NOMO-1 treated with dmso at 0.1 percent for 144 hours (cell line): ENCODE measurements around the gene NUDT19.
"Not testable (repeated sequence)": the region's sequence is repeated elsewhere in the genome, so short reads cannot be mapped to it uniquely, and the experiment has no call there.

Source experiments
- DNase-seq: peaks from one replicate; lab custom pipeline; 2025; ENCODE audit not compliant: unreplicated experiment; lab: John Stamatoyannopoulos, UW

Gene NUDT19

DNA sequence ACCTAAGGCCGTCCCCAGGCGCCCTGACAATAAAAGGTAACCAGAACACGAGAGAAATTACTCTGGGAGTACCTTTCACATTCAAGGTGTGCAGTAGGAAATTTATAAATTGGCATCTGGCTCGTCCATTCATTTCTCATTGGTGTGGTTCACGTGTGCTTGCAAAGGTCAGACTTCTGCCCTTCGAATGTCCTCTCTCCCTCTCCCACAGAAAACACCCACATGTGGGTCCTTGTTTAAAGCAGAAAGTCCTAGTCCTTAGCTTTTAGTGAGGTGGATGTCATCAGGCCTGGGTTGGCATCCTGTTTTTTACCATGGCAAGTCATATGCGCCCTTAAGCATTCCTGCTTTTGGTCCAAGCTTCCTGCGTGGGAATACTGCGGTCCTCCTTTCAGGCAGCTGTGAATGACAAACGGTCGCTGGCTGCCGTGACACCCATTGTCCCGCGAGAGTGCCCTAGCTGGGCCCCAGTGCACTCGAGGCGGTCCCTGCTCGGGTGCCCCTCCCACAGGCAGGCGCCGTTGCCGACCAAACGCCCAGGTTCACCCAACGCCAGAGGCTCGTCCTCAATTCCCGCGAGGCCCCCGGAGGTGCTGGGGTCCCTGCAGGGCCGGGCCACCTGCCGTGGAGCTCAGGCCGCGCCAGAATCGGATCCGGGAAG, at the start of gene NUDT19:
NUDT19 (plus strand) TSS at position 531 of the 661 bp plus-strand sequence. CDS start 140 bp downstream, outside the sequence.
- DNase-seq = peak; percentile 64

DNA sequence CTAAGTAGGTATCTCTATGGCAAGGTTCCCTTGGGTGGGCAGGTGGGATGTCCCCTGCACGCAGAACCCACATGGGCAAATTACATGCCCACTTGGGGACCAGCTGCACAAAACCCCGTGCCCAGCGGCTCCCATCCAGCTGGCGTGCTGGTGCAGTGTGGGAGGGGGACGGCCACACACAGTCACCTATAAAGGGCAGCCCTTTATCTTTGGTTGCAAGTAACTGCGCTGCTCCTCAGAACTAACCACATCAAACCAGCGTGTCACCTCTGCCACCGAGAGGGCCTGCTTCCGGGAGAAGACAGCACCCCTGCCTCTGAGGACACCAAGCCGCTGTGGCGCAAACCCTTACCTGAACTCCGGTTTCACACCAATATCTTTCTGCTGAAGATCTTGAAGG, 48.9 kb upstream of the NUDT19 start:
- no peak for DNase-seq

DNA sequence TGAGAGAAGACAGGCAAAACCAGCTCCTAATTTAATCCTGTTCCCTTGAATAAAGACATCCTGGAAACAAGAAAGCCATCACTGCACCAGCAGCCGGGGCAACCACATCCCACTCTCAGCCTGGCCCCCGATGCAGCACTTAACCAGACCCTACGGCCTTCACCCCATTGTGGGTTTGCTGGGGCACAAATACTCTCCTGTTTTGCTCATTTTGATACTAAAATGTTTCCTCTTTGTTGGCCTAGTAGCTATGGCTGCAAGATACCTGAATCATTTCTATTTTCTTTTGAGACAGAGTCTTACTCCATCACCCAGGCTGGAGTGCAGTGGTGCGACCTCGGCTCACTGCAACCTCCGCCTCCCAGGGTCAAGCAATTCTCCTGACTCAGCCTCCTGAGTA, 45.1 kb upstream of the NUDT19 start:
- no peak for DNase-seq

DNA sequence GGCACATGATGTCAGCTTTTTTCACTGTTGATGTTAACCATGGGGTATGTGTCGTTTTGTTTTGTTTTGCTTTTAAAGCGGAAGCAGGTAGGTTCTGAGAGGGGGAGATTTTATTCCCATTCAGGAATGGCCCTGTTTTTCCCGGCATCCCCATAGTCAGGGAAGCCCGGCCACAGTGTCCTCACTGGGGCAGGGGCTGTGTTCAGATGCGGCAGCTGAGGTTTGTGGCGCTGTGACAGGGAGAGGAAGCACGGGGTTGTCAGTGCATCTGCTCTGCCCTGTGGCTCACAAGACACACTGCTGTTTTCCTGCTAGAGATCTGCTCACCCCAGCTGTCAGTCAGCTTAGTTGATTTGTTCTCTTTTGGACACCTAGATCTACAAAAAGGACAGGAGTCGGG, 44.3 kb upstream of the NUDT19 start:
- no peak for DNase-seq

DNA sequence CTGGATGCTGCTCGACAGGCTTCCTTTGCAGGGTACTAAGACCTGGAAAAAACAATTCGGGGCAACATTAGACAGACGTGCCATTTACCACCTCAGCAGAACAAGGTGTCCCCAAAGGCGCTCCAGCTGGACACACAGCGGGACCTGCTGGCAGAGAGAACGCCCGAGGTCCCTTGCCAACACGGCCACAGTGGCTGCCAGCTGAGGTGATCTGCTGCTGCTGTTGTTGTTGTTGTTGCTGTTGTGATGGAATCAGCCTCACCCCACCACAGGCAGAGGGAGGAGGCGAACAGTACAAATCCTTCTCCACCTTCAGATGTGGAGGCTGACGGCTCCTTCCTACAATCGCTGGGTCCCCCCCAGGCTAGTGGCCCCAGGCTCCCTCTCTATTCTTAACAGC, 41.9 kb upstream of the NUDT19 start:
- DNase-seq = no peak

DNA sequence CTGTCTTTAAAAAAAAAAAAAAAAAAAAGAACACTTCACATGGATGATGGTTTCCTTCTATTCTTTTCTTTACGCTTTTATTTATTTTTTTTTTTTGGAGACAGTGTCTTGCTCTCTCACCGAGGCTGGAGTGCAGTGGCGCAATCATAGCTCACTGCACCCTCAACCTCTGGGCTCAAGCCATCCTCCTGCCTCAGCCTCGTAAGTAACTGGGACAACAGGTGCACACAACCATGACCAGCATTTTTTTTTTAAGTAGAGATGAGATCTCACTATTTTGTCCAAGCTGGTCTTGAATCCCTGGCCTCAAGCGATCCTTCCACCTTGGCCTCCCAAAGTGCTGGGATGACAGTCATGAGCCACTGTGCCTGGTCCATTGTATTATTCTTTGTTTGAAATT, 41.0 kb upstream of the NUDT19 start:
- no peak for DNase-seq

DNA sequence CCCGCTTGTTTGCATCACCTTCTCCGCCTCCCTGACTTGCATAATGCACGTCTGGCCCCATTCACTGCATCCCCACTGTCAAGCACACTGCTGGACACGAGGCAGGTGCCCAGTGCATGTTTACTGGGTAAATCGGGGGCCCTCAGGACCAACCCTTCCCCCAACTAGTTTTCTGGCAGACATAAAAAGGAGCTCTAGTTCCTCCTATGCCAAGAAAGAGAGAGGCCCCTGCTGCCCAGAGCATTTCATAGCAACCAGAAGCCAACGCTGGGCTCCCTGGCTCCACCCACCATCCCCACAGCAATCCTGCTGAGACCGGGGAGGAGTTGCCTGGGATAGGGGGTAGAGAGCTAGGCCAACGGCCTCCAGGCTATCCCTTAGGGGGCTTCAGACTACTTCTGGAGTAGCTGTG, 39.9 kb upstream of the NUDT19 start:
- no peak for DNase-seq

DNA sequence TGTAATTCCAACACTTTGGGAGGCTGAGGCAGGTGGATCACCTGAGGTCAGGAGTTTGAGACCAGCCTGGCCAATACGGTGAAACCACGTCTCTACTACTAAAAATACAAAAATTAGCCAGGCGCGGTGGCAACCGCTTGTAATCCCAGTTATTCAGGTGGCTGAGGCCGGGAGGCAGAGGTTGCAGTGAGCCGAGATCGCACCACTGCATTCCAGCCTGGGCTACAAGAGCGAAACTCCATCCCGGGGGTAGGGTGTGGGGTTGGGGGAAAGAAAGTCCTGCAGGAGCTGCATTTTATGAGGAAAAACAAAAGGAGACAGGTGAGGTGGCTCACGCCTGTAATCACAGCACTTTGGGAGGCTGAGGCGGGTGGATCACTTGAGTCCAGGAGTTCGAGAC, 39.3 kb upstream of the NUDT19 start:
- not testable (repeated sequence) for DNase-seq

DNA sequence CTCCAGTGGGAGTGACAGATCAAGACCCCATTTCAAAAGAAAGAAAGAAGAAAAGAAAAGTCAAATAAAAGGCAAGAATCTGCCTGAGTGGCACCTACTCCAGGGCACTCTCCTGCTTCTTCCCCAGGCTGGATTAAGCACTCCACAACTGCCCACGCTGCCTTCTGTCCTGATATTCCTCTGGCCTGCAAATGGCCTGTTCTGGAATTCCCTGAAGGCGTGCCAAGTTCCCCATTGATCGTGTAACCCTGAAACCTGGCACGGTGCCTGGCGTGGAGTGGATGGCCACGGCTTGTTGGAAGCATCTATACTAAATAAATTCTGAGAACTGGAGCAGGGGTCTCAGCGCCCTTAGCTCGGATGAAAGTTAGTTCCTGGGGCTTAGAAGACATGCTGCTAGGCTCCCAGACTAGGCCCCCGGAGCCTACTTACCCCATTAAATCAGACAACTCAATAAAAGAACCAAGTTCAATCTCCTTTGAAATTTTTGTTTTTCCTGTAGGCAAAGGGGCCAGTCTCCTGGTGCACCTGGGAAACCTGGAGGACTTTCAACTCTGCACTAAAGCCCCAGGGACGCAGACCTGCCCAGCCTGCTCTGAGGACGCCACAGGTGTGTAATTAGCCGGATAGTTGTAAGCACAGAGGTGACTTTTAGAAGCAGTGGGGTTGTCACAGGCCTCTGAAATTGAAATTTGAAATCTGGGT, 38.6 kb upstream of the NUDT19 start:
- no peak for DNase-seq

DNA sequence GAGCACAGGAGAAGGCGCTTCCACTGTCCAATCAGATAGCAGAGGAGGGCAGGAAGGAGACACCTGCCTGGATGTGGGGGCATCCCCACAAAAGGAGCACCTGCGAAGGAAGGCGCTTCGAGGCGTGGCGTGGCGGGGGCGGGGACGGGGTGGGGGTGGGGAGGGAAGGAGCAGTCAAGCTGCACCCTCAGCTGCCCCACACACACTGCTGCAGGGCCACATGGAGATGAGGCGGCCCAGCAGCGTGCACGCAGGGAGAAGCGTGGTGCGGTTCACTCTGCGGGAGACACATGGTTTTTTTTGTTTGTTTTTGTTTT, 38.1 kb upstream of the NUDT19 start:
- DNase-seq = no peak

DNA sequence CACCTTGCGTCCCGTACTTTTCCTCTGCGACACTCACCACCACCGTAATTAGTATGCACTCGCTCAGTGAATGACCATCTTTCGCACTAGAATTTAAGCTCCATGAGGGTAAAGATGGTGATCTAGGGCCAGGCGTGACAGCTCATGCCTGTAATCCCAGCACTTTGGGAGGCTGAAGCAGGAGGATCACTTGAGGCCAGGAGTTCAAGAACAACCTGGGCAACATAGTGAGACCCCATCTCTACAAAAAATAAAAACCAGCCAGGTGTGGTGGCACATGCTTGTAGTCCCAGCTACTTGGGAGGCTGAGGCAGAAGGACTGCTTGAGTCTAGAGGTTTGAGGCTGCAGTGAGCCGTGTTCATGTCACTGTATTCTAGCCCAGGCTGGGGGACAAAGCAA, 35.2 kb upstream of the NUDT19 start:
- DNase-seq = not testable (repeated sequence)

DNA sequence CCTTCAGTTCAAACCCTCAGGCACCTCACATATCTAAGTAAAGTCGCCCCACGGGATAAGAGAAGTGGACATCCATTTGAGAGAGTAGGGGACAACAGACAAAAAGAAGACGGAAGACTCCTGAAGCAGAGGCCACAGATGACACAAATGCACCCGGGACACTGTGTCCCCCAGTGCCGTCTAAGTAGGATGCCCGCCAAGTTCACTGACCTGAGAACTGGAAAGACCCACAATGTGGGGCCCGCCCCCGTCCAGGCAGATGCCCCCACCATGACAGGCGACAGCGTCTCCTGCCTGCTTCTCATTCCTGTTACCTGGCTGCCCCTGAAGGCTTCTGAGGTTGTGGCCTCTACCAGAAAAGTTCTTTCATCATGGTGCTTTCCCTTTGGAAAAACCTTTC, 33.5 kb upstream of the NUDT19 start:
- no peak for DNase-seq

DNA sequence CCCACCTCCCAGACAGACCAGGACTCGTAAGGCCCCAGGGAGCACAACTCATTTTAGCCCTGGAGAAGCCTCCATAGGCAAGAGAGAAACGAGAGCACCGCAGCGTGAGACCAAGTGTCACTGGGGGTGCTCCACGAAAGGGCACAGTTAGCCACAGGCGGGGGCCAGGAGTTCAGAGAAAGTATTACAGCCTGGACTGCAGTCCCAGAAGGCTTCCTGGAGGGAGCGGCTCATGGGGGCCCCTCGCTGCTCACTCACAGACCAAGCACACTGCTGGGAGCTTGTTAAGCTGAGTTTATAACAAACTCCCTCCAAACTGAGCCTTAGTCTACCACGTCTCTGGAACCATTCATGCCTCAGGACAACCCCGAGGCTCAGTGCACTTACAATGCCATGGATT, 33.1 kb upstream of the NUDT19 start:
- no peak for DNase-seq

DNA sequence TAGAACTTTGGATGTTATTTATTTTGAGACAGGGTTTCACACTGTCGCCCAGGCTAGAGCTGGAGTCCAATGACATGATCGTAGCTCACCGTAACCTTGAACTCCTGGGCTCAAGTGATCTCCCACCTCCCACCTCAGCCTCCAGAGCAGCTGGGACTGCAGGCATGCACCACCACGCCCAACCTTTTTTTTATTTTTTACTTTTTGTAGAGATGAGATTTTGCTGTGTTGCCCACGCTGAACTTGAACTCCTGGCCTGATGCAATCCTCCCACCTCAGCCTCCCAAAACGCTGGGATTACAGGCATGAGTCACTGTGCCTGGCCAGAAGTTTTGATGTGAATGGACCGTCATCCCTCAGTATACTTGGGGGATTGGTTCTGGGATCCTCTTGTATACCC, 30.3 kb upstream of the NUDT19 start:
- DNase-seq = no peak

DNA sequence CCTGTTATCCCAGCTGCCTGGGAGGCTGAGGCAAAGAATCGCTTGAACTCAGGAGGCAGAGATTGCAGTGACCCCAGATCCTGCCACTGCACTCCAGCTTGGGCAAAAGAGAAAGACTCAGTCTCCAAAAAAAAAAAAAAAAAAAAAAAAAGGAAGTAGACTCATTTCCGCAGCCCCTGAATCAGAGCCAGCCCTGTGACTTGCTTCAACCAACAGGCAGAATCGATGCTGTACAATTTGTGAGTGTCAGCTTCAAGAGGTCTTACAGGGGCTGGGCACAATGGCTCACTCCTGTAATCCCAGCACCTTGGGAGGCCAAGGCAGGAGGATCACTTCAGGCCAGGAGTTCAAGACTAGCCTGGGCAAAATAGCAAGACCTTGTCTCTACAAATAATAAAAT, 29.4 kb upstream of the NUDT19 start:
- no peak for DNase-seq

DNA sequence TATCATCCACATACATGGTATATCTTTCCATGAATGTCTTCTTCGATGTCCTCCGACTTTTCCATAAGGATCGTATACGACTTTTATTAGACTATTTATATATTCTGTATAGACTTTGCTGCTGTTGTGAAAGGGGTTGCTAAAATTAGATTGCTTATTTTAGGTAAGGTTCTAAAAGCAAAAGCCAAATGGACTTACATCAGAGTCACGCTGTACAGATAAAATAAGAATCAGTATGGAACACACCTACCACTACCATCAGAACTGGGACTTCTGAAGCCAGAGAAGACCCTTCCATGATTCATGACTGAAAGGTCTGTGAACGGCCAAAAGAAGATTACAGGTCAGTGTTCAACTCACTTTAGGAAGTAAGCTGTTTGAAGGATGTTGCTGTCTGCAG, 25.5 kb upstream of the NUDT19 start:
- DNase-seq = no peak

DNA sequence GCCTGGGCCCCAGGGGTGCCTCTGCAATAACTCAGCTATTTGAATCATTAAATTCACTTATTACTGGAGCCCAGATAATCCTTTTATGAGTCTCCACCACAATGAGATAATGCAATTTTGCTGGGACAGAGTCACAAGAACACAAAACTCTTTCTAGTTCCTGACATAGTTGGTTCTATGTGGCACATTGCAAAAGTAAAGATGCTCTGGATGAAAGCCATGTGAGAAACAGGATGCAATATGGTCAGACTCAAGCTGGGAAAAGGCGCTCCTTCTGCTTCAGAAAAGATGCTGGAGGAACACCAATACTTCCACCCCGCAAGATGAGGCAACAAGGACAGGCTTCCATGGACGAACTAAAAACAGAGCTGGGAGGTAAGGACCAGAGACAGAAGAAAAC, 22.3 kb upstream of the NUDT19 start:
- no peak for DNase-seq

DNA sequence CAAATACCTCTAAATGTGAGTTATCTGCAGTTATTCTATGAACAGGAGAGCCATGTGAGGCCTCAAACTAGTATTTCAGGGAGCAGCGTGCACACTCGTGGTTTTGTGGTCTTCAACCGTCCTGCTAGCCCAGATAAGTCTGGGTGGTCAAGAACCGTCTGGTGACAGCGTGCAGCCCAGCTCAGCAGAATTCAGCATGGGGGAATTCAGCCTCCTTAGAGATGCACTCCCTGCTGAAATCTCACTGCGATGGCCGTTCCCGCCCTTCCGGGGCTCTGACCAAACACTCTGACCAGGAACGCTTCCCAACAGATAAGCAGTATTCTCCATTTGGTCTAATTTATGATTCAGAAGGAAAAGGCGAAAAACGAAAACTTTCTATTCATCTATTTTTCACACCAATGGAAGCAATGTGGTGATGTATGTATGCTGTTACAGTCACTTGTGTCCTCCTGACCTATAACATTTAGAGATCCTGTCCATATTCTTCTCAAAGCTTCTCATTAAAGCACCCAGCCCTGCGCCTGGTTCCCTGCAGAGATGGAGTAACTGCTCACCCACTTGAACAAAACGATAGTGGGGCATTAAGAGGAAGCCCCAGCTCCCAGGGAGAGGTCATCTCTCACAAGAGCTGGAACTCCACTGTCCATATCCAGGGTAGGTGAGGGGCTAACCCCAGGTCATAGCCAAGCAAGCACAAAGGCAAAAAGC, 19.6 kb upstream of the NUDT19 start:
- no peak for DNase-seq

DNA sequence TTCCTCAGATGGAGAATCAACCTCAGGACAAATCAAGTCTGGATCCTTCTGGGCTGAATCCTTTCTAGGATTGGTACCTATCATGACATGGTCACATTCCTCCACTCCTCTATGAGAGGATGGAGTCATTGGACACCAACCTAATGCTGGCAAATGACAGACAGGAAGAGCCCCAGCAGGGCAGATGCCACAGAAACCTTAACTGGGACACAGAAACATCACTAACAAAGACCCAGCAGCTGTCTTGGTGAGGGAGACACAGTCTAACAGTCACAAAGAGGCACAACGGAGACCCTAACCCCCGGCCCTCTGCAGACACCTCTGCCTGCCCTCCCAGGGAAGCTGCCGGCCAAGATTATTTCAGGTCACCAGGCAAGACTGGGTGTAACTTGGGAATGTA, 18.8 kb upstream of the NUDT19 start:
- no peak for DNase-seq

DNA sequence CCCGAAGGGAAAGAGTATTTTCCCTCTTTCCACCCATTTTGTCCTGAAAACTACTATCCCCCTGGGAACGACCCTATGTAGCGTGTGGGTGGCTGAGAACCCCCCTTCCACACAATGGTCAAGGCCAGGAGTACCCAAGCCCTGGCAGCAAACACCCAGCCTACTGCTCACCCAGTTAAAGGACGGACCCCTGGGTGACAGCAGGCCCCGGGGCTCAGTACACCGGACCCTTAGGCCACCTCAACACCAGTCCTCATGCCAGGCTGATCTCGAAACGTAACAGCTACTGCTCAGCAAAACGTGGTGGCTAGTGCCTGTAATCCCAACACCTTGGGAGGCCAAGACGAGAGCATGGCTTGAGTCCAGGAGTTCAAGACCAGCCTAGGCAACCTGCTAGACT, 18.0 kb upstream of the NUDT19 start:
- DNase-seq = no peak

DNA sequence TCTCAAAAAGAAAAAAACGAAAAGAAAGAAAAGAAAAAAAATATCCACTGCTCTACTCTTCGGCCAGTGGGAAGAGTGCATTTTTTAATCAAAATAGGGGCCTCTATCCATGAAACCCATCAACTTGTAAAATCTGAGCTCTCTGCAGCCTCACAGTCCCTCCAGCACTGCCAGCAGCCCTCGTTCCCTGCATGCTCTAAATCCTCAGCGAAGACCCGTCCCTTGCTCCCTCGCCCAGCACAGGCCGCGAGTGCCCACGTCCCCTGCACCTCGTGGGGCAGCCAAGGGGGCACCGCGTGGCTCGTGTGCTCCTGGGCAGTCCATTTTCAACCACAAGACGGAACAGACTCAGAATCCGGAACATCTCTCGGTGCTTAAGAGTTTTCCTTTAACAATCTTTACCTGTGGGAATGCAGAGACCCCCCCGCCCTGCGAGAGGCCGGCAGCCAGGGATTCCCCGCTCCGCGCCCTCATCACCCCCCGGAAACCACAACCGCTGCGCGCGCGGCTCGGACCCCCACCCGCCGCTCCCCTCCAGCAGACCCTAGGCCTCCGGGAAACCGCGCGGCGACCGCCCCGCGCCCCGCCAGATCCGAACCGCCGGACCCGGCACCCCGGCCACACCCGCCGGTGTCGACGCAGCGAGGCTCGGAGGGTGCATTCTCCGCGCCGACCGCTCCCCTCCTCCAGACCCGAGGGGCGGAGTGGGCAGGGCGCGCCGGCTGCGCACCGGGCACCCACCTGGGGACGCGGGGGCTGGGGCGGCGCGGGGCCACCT, 17.3 kb upstream of the NUDT19 start:
- no peak for DNase-seq
